ENCODE results near the gene MAP2K4. TPM values are rescaled to one million over a fixed set of nuclear protein-coding genes. Genes with fewer than 3 reads are reported as not detected.

Gene MAP2K4
- total RNA-seq, 2 experiments from 2014 or later: 12.3 to 29.1 TPM

DNA sequence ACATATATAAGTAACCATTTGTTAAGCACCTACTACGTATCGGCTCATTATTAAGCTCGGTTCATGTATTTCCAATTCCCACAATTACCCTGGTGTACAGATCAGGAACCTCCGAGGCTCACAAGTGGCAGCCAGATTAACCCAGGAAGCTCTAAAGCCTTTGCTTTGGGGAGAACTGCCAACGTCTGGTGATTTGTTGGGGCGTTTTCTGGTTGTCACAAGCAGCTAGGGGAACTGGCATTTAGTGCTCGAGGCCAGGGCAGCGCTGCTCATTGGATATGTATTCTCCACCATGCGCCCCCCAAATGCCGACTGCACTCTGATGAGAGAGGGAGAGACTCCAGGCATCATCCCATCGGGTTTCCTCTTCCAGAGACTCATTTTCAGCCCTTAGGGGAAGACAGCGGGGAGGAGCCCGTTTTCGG is 23.9 kb upstream of the MAP2K4 start:
- Histone ChIP-seq H3K4me1 (ENCODE audit: insufficient read depth, low read length, poor library complexity, severe bottlenecking) (peaks cover 9% of the 10 kb centered on the region), H3K27ac (ENCODE audit: low read depth, low read length, poor library complexity, severe bottlenecking) (peak overlapping the region; percentile 47), H4K20me1 (ENCODE audit: insufficient read depth, low read length) (no peaks in the 10 kb centered on the region), H3K79me2 (ENCODE audit: insufficient read depth, low read depth, low read length) (peaks cover 9% of the 10 kb centered on the region; the same call in 1 of the 2 replicates), H3K36me3 (ENCODE audit: insufficient read depth, low read length) (no peaks in the 10 kb centered on the region), H3K9me2 (ENCODE audit: insufficient read depth, low read length) (no peaks in the 10 kb centered on the region), H3K9me3 (ENCODE audit: low read length) (no peaks in the 10 kb centered on the region), H3K4me3 (ENCODE audit: low read depth, low read length, poor library complexity, severe bottlenecking) (peak overlapping the region; percentile 95), H2AFZ (ENCODE audit: low read length) (peak overlapping the region; percentile 97), H3K4me2 (ENCODE audit: low read length) (peak overlapping the region; percentile 91)
- ChIA-PET CTCF (ENCODE audit: unreplicated experiment) (no interaction called here), POLR2A (interaction anchor here (0.6 to 2.1 kb wide), 15 partner anchors 8 to 1223 kb away, joined by 3 to 39 read pairs (median 3); partner anchors contain the start of gene MAP2K4)
- TF ChIP-seq EZH2phosphoT487 (IDR thresholded peaks at IDR 0.05; ENCODE audit: borderline replicate concordance, low read depth, low read length): no peak
- TF ChIP-seq, protein P1, sequence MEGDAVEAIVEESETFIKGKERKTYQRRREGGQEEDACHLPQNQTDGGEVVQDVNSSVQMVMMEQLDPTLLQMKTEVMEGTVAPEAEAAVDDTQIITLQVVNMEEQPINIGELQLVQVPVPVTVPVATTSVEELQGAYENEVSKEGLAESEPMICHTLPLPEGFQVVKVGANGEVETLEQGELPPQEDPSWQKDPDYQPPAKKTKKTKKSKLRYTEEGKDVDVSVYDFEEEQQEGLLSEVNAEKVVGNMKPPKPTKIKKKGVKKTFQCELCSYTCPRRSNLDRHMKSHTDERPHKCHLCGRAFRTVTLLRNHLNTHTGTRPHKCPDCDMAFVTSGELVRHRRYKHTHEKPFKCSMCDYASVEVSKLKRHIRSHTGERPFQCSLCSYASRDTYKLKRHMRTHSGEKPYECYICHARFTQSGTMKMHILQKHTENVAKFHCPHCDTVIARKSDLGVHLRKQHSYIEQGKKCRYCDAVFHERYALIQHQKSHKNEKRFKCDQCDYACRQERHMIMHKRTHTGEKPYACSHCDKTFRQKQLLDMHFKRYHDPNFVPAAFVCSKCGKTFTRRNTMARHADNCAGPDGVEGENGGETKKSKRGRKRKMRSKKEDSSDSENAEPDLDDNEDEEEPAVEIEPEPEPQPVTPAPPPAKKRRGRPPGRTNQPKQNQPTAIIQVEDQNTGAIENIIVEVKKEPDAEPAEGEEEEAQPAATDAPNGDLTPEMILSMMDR (conservative IDR thresholded peaks at IDR 0.05; ENCODE audit: low read length): no peak
- peak; percentile 63 for DNase-seq (ENCODE audit: low spot score)
- no TSS peak for BruUV-seq (replicated peaks)
- intact Hi-C loops (cut with micrococcal nuclease; ENCODE audit: unreplicated experiment): loop anchor here (2.0 kb wide), 1 partner anchor 24 kb away; the partner anchor contains the start of gene MAP2K4

DNA sequence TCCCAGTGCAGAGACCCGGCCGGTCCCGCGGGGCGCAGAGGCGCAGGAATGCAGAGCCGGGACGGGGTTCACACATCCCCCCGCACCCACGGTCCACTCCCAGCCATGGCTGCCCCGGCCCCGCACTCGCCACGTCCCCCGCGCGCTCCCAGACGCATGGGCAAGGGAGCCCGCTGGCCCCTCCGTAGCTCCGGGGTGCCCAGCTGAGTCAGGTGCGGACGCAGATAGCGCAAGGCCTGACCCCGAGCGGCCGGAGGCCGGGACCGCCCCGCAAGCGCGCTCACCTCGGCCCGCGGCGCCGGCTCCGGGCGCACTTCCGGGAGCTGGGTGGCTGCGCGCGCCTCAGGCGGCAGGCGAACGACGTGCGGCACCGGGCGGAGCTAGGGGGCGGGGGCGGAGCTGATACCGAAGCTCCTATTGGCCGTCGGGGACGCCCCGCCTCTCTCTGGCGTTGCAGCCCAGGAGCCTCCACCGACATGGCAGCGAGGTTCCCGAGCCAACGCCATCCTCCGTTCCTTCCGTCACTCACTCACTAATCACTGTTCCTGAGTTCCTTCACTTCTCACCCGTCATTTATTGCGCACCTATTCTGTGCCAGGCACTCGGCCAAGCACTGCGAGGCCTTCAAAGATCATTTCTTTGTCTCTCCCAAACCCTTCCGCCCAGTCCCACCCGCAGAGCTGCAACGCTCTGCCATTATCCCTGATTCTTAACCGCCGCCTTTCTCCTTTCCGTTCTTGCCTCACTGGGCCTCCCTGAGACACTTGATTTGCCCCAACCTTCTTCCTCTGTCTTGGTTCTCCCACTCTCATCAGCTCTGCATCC is 23.3 kb upstream of the MAP2K4 start, which contains the start of gene ZNF18:
ZNF18 (minus strand) TSS at position 329 of the 825 bp plus-strand sequence. CDS start 4,646 bp downstream, outside the sequence.
- ChIA-PET POLR2A (interaction anchor here (0.6 to 2.1 kb wide), 15 partner anchors 9 to 1223 kb away, joined by 3 to 39 read pairs (median 3); partner anchors contain the start of gene MAP2K4), CTCF (ENCODE audit: unreplicated experiment) (interaction anchor here (0.6 kb wide), 1 partner anchor 12 kb away, joined by 3 read pairs; no protein-coding TSS in a partner anchor)
- no TSS peak for BruUV-seq (replicated peaks)

More for the DNA sequence above, 23.3 kb upstream of the MAP2K4 start, which contains the start of gene ZNF18:
- Histone ChIP-seq H2AFZ (ENCODE audit: low read length) (peak within 1 kb of the TSS; percentile 97), H3K79me2 (ENCODE audit: insufficient read depth, low read depth, low read length) (peaks cover 9% of the 10 kb centered on the region; the same call in 1 of the 2 replicates), H3K27ac (ENCODE audit: low read depth, low read length, poor library complexity, severe bottlenecking) (peak within 1 kb of the TSS; percentile 47), H4K20me1 (ENCODE audit: insufficient read depth, low read length) (no peaks in the 10 kb centered on the region), H3K9me3 (ENCODE audit: low read length) (no peaks in the 10 kb centered on the region), H3K4me3 (ENCODE audit: low read depth, low read length, poor library complexity, severe bottlenecking) (peak within 1 kb of the TSS; percentile 95), H3K9me2 (ENCODE audit: insufficient read depth, low read length) (no peaks in the 10 kb centered on the region), H3K4me2 (ENCODE audit: low read length) (peak within 1 kb of the TSS; percentile 91), H3K4me1 (ENCODE audit: insufficient read depth, low read length, poor library complexity, severe bottlenecking) (peaks cover 9% of the 10 kb centered on the region), H3K36me3 (ENCODE audit: insufficient read depth, low read length) (no peaks in the 10 kb centered on the region)
- TF ChIP-seq EZH2phosphoT487 (IDR thresholded peaks at IDR 0.05; ENCODE audit: borderline replicate concordance, low read depth, low read length): no peak
- TF ChIP-seq, protein P1 (conservative IDR thresholded peaks at IDR 0.05; ENCODE audit: low read length): no peak
- intact Hi-C loops (cut with micrococcal nuclease; ENCODE audit: unreplicated experiment): loop anchor here (2.0 kb wide), 1 partner anchor 23 kb away; the partner anchor contains the start of gene MAP2K4
- peak; percentile 94 for DNase-seq (ENCODE audit: low spot score)
